GM21723 (cell line): Measurements from ENCODE around the gene ARID2.

Experiments used
- ATAC-seq: cut with Tn5 transposase; IDR thresholded peaks from one replicate; pipeline ENCODE4 v1.9.1; 2021; ENCODE audit warnings: mild to moderate bottlenecking, moderate library complexity; ENCODE audit not compliant: unreplicated experiment

Gene ARID2

DNA sequence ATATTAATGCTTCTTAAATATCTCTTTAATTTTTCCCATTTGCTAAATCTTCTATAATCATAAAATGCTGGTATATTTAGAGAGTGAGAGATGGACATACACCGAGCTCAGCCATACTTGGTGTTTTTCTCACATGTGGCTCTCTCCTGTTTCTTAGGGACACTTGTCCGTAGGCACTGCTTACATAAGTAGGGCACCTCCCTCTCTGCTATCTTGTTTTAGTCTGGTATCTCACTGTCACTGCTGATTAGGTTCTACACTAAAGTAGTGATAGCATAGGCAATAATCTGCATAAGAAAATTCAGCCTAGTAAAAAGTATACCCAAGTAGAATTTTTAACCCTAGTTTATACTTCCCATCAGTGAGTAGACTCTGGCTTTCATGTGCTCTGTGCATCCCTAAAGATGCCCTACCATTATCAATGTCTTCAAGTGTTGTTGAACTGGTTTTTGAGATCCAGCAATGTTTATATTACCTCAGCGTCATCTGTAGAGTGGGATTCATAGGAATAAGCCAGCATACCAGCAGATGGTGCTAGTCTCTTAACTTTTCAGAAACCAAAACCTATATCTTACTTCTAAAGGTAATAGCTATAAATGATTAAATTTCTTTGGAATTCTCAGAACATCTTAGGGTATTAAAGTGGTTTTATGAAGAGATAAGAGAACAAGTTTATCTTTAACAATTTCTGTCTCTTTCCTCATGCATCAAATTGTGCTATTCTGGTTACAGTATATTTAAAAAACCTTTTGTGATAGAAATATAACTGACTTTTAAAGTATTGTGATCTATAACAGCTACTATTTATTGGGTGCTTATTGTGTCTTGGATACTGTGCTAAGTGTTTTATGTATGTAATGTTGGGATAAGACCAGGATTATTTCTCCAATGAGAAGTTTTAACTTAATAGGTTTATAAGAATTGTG lies 32.9 kb downstream of the ARID2 start:
- no peak for ATAC-seq

DNA sequence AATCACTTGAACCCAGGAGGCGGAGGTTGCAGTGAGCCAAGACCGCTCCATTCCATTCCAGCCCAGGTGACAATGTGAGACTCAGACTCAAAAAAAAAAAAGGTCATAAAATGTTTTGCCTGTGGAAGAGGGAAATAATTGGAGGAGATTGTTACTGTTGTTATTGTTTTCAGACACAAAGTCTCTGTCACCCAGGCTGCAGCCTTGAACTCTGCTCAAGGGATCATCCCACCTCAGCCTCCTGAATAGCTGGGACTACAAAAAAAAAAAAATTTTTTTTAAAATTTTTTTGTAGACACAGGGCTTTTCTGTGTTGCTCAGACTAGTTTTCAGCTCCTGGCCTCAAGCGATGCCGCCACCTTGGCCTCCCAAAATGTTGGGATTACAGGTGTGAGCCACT lies 33.9 kb downstream of the ARID2 start:
- no peak for ATAC-seq

- no peak for ATAC-seq
Measured at GRCh38 chr12:45768194-45768593, 38.7 kb downstream of the ARID2 start.

- ATAC-seq = no peak
Measured at GRCh38 chr12:45773747-45774146, 44.2 kb downstream of the ARID2 start.

GRCh38 chr12:45774508-45775162 lies 45.1 kb downstream of the ARID2 start:
- no peak for ATAC-seq

DNA sequence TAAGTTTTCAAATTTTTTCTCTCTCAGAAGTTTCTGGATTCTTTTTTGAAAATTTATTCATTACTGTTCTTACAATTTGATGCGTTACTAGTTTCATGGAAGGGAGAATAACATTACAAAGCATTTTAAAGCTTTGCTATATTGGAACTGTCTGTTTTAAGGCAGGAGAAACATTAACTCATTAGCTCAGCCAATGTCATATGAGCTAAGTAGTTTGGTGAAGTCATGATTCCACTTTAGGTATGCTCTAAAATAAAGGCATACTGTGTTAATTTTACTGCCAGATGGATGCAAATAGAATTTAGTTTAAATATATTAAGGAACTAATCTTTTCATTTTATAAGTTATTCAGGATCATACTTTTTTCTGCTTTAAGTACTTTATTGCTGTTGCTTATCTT lies 46.0 kb downstream of the ARID2 start:
- ATAC-seq = no peak

GRCh38 chr12:45775964-45776363 lies 46.5 kb downstream of the ARID2 start:
- ATAC-seq = no peak

DNA sequence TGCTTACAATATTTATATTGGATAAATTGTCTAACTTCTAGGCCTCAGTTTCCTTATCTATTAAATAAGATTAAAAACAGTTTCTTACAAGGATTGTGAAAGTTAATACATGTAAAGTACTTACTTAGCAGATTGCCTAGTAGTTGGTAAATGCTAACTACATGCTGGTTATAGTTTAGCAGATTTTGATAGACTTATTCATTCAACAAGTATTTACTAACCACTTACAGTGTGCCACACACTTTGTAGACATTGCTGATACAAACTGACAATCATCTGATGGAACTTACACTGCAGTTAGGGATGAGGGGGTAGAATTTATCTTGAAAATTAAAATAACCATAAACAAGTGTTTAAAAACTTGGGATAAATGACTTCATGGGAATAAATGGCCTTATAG lies 50.4 kb downstream of the ARID2 start:
- ATAC-seq = no peak

DNA sequence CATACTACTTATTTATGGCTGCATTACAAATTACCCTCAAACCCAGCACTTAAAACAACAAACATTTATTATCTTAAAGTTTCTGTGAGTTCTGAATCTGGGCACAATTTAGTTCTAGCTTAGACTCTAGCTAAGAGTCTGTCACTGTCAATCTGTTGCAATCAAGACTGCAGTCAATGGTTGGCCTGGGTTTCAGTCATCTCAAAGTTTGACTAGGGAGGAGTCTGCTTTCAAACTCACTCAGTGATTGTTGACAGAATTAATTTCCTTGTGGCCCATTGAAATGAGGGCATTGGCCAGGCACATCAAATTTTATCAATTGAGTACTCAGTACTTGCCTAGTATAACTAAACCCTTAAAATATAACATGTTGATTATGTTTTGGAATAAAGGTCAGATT lies 51.6 kb downstream of the ARID2 start:
- ATAC-seq = no peak

GRCh38 chr12:45785315-45785714 lies 55.8 kb downstream of the ARID2 start:
- no peak for ATAC-seq

- no peak for ATAC-seq
Measured at GRCh38 chr12:45789025-45789424, 59.5 kb downstream of the ARID2 start.

DNA sequence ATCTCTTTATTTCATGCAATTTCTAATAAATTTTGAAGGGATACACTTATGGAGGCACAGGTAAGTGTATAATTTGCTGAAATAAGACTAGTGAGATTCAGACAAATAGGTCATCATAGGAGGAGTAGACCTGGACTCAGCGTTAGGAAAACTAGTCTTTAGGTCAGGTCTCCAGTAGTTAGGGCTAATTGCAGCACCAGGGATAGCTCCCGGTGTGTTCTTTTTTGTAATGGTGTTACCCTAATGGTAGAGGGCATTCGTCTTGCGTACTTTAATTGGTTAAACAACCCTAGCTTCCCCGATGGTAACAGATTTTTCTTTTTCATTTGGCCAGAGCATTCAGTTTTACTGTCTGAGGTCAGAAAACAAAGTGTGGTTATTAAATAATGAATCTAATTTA lies 64.9 kb downstream of the ARID2 start:
- ATAC-seq = no peak

DNA sequence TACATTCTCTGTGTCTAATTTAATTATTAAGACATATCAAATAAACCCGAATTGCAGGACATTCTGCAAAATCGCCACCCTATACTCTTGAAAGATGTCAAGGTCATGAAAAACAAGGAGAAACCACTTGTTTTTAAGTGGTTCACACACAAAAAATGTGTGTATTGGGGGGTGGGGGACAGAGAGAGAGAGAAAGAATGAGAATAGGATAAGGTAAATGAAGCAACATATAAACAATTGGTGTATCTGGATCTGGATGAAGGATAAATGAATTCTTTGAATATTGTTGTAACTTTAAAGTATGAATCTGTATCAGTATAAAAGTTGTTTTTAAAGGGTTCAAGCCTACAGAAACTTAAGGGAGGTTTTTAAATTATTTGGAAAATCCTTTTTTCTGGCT lies 72.1 kb downstream of the ARID2 start:
- ATAC-seq = no peak

DNA sequence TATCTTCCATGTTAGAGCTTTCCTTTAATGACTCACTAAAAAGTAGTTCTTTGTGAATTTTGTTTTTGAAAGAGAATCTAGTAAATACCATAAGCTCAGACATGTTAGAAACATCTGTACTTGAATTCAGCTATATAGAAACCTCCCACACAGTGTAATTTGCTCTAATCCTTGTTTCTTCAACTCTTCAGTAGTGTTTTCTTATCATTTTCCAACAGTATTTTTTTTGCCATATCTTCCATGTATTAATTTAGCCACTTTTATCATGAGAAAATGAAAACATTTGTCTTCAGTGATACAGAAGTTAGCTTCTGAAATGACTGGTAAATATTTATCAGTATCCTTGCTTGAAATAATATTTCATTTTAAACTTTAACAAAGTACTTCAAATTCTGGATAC lies 73.6 kb downstream of the ARID2 start:
- ATAC-seq = no peak

GRCh38 chr12:45816652-45817051 lies 87.1 kb downstream of the ARID2 start:
- ATAC-seq = no peak

DNA sequence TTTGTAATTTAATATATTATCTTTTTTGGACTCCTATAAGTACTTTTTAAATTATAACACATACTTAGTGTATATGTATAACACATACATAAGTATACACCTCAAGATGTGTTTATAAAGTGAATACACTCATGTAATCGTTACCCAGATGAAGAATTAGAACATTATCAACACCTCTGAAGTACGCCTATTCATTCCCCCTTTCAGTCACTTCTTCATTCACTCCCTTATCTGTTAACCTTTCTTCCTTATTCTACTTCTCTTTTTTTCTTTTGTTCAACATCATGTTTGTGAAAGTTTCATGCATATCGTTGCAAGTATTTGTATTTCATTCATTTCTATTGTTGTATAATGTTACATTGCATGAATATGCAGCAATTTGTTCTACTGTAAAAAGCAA lies 98.5 kb downstream of the ARID2 start:
- peak; percentile 52 for ATAC-seq

DNA sequence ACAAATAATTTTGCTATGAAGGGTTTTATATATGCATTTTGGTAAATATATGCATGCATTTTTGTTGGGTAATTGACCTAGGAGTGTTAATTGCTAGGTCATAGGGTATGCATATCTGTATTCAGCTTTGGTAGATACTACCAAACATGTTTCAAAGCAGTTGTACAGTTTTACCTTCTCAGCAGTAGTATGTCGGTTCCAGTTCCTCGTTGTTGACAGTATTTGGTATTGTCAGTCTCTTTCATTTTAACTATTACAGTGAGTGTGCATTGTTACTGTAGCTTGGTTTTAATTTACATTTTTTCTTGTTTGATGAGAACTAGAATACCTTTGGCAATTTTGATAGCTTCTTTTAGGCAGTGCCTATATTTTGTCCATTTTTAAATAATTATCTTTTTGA lies 98.9 kb downstream of the ARID2 start:
- peak; percentile 81 for ATAC-seq

GRCh38 chr12:45831590-45831989 lies 102.1 kb downstream of the ARID2 start:
- no peak for ATAC-seq

GRCh38 chr12:45833401-45833800 lies 103.9 kb downstream of the ARID2 start:
- ATAC-seq = no peak

GRCh38 chr12:45834809-45835208 lies 105.3 kb downstream of the ARID2 start:
- no peak for ATAC-seq

DNA sequence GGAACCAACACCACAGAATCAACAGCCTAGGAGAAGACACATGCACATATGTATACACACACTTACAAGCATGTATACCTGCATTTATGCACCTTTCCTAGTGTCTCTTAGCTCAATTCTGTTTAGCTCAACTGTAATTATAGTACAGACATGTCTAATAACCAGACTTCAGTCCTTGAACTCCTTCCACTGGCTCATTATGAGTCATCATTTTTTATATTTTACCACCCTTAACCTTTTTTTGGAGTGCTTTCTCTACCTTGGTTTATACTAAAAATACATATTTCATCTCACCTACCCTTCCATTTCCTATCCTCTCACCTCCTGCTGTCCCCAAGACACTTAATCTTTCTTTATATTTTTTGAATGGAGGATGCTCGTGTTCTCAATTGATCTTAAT lies 110.4 kb downstream of the ARID2 start:
- no peak for ATAC-seq

- no peak for ATAC-seq
Measured at GRCh38 chr12:45849289-45849688, 119.8 kb downstream of the ARID2 start.
